SK-N-SH treated with all-trans-retinoic acid at 6 μM for 48 hours (cell line): Measurements from ENCODE around the gene DUSP7.

ENCODE experiments used
- ATAC-seq: fragments of 200-7000 bp; cut with Tn5 transposase; 3 replicates; pipeline ENCODE4 v1.9.1; 2020; ENCODE audit warnings: mild to moderate bottlenecking, moderate library complexity
- CREB5 ChIP-seq: fragments of 250-450 bp; sonication (Bioruptor Pico); IDR thresholded peaks from 2 replicates; pipeline ENCODE4 v1.5.1; 2020; ENCODE audit warnings: low read depth, mild to moderate bottlenecking, moderate library complexity
- CSDC2 ChIP-seq: fragments of 250-450 bp; sonication (Bioruptor Pico); IDR thresholded peaks from 2 replicates; pipeline ENCODE4 v1.5.0; 2020; ENCODE audit warnings: mild to moderate bottlenecking, moderate library complexity
- CSRNP3 ChIP-seq: fragments of 250-450 bp; sonication (Bioruptor Pico); IDR thresholded peaks from 2 replicates; pipeline ENCODE4 v1.5.1; 2021; ENCODE audit warnings: mild to moderate bottlenecking, moderate library complexity
- ESRRG ChIP-seq: fragments of 250-450 bp; sonication (Bioruptor Pico); IDR thresholded peaks from 2 replicates; pipeline ENCODE4 v1.6.1; 2021; ENCODE audit warnings: mild to moderate bottlenecking
- GLIS3 ChIP-seq: fragments of 250-450 bp; sonication (Bioruptor Pico); IDR thresholded peaks from 2 replicates; pipeline ENCODE4 v1.5.0; 2020; ENCODE audit warnings: mild to moderate bottlenecking, moderate library complexity
- ISL1 ChIP-seq: fragments of 250-450 bp; sonication (Bioruptor Pico); IDR thresholded peaks from 2 replicates; pipeline ENCODE4 v2.1.2; 2022; ENCODE audit warnings: mild to moderate bottlenecking, moderate library complexity
- OSR1 ChIP-seq: fragments of 250-450 bp; sonication (Bioruptor Pico); IDR thresholded peaks from 2 replicates; pipeline ENCODE4 v1.8.0; 2022; ENCODE audit warnings: moderate library complexity, mild to moderate bottlenecking, inconsistent platforms
- PATZ1 ChIP-seq: fragments of 250-450 bp; sonication (Bioruptor Pico); IDR thresholded peaks from 2 replicates; pipeline ENCODE4 v1.8.0; 2020; ENCODE audit warnings: mild to moderate bottlenecking, moderate library complexity, borderline replicate concordance
- POU6F1 ChIP-seq: fragments of 250-450 bp; sonication (Bioruptor Pico); IDR thresholded peaks from 2 replicates; pipeline ENCODE4 v1.8.0; 2021; ENCODE audit warnings: low read depth, mild to moderate bottlenecking, moderate library complexity, borderline replicate concordance
- PPARA ChIP-seq: fragments of 250-450 bp; sonication (Bioruptor Pico); IDR thresholded peaks from 2 replicates; pipeline ENCODE4 v1.5.0; 2020; ENCODE audit warnings: mild to moderate bottlenecking, borderline replicate concordance
- RARB ChIP-seq: fragments of 250-450 bp; sonication (Bioruptor Pico); IDR thresholded peaks from 2 replicates; pipeline ENCODE4 v1.8.0; 2021; ENCODE audit warnings: mild to moderate bottlenecking, moderate library complexity
- SNAI2 ChIP-seq: fragments of 250-450 bp; sonication (Bioruptor Pico); IDR thresholded peaks from 2 replicates; pipeline ENCODE4 v1.5.0; 2020; ENCODE audit warnings: mild to moderate bottlenecking, moderate library complexity
- TCF4 ChIP-seq: fragments of 250-450 bp; sonication (Bioruptor Pico); IDR thresholded peaks from 2 replicates; pipeline ENCODE4 v1.8.0; 2021; ENCODE audit warnings: mild to moderate bottlenecking, moderate library complexity, borderline replicate concordance
- ZC3H10 ChIP-seq: fragments of 250-450 bp; sonication (Bioruptor Pico); IDR thresholded peaks from 2 replicates; pipeline ENCODE4 v1.5.1; 2021; ENCODE audit warnings: mild to moderate bottlenecking, moderate library complexity
- ZNF565 ChIP-seq: fragments of 450-650 bp; formaldehyde crosslinking; conservative IDR thresholded peaks from 2 replicates; pipeline ENCODE4 v1.5.0; 2020; ENCODE audit warnings: low read depth, mild to moderate bottlenecking, moderate library complexity
- ZNF8 ChIP-seq: fragments of 450-650 bp; formaldehyde crosslinking; IDR thresholded peaks from 2 replicates; pipeline ENCODE4 v1.5.0; 2020; ENCODE audit warnings: mild to moderate bottlenecking, moderate library complexity
- TF ChIP-seq, protein P1 (sequence below): fragments of 250-450 bp; sonication (Bioruptor Pico); IDR thresholded peaks from 2 replicates; pipeline ENCODE4 v1.5.0; 2020; ENCODE audit warnings: mild to moderate bottlenecking, moderate library complexity

The DUSP7 gene

DNA sequence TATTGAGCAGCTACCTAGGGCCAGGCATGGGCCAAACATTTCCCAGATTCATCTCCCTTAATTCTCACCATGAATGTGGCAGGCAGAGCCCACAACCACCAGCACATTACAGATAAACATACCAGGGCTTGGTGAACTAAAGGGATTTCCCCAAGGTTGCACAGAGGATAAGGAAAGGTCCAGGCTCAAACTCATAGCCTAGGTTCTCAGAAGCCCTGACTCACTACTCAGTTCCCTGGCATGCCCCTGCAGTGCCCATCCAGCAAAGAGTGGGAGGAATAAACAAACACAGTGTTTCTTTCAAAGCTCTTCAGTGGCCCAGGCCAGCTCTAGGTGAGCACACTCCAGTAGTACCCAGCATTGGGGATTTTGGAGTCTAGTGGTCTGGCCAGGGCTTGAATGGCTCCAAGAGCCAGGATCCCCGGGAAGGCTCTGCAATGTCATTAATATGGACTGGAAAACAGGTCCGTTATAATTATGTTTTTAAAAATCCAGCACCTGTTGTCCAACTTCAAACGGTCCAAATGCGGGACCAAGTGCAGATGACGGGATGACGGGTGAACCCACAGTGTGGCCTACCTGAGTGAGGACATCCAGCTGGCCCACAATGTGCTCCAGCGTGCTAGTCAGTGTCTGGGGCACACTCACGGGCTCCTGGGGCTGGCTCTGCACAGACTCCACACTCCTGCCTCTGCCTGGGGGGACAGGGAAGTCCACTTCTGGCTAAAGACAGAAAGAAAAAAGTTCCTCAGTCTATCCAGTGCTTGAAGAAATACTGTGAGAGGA lies 39.8 kb upstream of the DUSP7 start (continued):
- TF ChIP-seq, protein P1, sequence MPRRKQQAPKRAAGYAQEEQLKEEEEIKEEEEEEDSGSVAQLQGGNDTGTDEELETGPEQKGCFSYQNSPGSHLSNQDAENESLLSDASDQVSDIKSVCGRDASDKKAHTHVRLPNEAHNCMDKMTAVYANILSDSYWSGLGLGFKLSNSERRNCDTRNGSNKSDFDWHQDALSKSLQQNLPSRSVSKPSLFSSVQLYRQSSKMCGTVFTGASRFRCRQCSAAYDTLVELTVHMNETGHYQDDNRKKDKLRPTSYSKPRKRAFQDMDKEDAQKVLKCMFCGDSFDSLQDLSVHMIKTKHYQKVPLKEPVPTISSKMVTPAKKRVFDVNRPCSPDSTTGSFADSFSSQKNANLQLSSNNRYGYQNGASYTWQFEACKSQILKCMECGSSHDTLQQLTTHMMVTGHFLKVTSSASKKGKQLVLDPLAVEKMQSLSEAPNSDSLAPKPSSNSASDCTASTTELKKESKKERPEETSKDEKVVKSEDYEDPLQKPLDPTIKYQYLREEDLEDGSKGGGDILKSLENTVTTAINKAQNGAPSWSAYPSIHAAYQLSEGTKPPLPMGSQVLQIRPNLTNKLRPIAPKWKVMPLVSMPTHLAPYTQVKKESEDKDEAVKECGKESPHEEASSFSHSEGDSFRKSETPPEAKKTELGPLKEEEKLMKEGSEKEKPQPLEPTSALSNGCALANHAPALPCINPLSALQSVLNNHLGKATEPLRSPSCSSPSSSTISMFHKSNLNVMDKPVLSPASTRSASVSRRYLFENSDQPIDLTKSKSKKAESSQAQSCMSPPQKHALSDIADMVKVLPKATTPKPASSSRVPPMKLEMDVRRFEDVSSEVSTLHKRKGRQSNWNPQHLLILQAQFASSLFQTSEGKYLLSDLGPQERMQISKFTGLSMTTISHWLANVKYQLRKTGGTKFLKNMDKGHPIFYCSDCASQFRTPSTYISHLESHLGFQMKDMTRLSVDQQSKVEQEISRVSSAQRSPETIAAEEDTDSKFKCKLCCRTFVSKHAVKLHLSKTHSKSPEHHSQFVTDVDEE (CRISPR knock-in tag), result no peak
- TF ChIP-seq ZNF565 (CRISPR knock-in tag), result no peak
- no peak for TF ChIP-seq SNAI2 (CRISPR knock-in tag)
- TF ChIP-seq PATZ1 (CRISPR knock-in tag), result no peak
- TF ChIP-seq TCF4 (CRISPR knock-in tag), result no peak
- TF ChIP-seq ISL1, result no peak
- TF ChIP-seq OSR1, result no peak
- TF ChIP-seq CSDC2, result no peak

DNA sequence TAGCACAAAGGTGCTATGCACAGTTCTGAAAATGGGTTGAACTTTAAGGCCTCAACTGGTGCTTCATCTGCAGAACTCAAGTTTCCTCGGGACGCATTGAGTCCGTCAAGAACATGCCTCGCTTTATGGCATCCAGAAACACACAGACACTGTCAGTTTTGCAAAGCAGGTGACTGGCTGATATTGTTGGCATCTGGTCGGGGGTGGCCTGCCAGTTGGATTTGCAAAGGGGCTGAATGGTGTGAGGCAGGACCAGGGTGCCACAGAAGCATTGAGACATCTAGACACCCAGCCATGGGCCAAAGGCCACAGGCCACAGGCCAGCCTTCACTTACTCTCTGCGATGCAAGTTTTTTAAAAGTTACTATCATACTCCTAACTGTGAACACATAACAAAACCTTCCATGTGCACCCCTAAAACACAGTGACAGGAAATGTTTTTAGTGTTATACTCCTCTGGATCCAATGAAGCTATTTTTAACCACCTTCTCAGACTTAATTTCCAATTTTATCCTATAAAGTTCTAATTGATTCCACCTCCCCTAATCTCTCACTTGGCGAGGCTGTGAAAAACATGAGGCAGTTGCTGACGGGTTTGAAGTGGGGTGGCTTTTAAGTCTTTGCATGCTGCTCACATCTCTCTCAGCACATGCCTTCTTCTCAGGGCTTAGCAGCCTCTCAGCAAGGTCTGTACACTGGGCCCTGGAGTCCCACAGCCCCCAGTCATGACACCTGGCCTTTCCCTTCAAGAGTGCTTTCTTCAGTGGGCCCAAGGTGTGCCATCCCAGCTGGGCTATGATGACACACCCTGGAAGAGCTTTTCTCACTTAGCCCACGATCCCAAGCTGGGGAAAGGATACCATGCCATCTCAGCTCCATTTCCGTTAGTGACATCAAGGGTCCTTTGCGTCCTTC lies 38.5 kb upstream of the DUSP7 start:
- no peak for ATAC-seq
- TF ChIP-seq GLIS3 (CRISPR knock-in tag), result no peak
- TF ChIP-seq ZC3H10, result no peak
- TF ChIP-seq RARB (CRISPR knock-in tag), result no peak
- no peak for TF ChIP-seq SNAI2 (CRISPR knock-in tag)
- TF ChIP-seq CREB5 (CRISPR knock-in tag), result no peak
- no peak for TF ChIP-seq PPARA (CRISPR knock-in tag)

DNA sequence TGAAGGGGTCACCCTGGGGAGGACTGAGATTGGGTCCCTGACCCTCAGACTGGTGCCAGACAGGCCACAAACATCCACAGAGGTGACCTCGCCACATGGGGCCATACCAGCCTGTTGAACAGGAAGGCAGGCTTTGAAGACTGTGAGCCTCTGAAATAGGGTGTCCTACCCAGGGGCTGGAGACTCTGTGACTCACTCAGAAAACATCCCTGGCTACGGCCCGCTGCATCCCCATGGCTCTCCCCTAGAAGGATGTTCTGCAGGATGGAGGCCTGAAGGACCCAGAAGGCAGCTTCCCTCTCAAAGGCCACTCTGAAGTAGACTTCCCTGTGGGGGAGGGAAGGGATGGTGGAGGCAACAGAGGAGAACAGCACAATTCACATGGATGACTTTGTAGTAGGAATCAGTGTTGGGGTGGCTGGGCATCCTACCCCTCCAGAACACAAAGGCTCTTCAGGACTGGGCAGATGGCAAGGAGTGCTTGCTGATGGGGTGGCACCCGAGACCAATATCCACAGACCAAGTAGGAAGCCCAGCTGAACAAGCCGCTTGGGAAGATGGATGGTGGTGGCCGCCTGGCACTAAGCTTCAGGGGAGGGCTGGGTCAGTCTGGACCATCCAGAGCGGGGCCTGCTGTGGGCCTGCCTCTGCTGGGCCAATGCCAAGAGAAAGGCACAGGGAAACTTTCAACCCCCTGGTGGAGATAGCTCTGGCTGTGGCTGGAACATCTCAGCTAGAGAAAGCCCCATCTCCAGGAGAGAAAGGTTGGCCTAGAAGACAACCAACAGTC lies 37.6 kb upstream of the DUSP7 start:
- peak; percentile 50; the same call in 2 of the 3 replicates for ATAC-seq
- TF ChIP-seq TCF4 (CRISPR knock-in tag), result no peak
- no peak for TF ChIP-seq ZC3H10
- no peak for TF ChIP-seq ZNF8
- no peak for TF ChIP-seq POU6F1
- no peak for TF ChIP-seq SNAI2 (CRISPR knock-in tag)
- no peak for TF ChIP-seq RARB (CRISPR knock-in tag)
- TF ChIP-seq CREB5 (CRISPR knock-in tag), result no peak
- no peak for TF ChIP-seq PATZ1 (CRISPR knock-in tag)
- TF ChIP-seq ISL1, result no peak
- no peak for TF ChIP-seq CSRNP3 (CRISPR knock-in tag)
- no peak for TF ChIP-seq OSR1
- TF ChIP-seq ESRRG (CRISPR knock-in tag), result no peak
- TF ChIP-seq CSDC2, result no peak
- TF ChIP-seq ZNF565 (CRISPR knock-in tag), result no peak
